GM18502 (cell line): ENCODE data around the gene IQGAP1.
"Not testable (repeated sequence)": the region's sequence is repeated elsewhere in the genome, so short reads cannot be mapped to it uniquely, and the experiment has no call there.

Experiments used
- ATAC-seq: cut with Tn5 transposase; IDR thresholded peaks from one replicate; pipeline ENCODE4 v1.9.1; 2021; ENCODE audit warnings: mild to moderate bottlenecking; ENCODE audit not compliant: unreplicated experiment, poor library complexity

The IQGAP1 gene

DNA sequence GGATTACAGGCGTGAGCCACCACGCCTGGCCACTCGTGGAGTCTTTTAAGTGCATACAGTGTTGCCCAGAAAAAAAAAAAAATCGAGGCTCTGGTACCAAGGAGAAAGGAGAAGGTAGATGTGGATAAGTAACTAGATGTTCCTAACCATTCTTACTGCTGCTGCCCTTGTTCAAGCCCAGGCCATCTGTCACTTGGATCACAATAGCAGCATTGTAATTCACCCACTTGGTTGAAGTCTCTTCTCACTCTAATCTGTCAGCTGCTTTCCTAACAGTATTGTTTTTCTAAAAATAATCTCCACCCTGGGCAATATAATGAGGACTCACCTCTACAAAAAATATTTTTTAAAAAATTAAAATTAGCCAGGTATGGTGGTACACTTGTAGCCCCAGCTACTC, 83.7 kb downstream of the IQGAP1 start:
- no peak for ATAC-seq

DNA sequence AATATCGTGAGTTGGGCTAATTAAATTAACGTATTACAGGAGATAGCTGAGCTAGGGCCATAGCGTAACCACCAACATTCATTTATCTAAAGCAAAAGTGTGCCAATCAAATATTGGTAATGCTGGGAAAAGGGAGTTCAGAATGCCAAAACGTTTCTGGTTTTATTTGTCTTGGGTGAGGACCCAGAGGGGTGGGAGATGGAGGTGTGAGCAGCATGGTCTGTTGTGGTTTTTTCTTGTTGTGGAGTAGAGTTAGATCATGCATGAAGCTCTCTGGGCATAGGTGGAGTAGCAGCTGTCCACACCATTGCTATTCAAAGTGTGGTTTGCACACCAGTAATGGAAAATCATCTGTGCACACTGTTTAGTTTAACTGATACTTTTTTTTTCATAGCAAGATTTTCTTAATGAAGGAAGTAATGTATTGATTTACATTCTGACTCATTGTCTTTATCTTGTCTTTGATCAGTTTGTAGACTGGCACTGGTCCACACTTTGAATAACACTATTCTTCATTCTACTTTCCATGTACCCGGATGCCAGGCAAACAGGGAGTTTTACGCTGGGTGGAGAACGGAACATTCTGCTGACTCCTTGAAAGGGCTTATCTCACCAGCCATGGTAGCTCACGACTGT, 90.9 kb downstream of the IQGAP1 start:
- no peak for ATAC-seq

DNA sequence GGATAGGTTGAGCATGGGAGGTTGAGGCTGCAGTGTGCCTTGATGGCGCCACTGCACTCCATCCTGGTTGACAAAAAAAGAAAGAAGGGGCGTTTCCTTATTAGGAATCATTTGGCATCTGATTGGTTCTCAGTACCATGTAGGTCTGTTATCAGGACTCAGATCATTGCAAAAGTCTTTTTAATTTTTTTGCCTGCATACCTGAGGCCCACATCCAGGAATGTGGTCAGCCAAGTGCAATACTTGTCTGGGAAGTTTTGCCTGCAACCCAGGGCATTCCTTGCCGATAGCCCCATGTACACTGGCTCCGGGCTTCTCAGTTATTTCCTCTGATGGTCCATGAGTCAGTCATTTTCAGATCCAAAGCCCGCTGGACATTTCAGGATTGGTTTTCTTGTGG, 91.6 kb downstream of the IQGAP1 start:
- no peak for ATAC-seq

DNA sequence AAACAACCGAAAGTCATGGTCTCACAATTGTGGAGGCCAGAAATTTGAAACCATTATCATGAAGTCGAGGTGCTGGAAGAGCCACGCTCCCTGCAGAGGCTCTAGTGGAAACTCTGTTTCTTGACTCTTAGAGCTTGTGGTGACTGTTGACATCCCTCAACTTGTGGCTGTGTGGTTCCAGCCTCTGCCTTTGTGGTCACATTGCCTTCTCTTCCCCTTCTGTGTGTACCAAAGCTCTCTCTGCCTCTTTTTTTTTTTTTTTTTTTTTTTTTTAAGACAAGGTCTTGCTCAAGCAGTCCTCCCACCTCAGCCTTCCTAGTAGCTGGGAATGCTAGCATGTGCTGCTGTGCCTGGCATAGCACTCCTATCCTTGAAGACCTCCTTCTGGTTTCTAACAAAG, 93.0 kb downstream of the IQGAP1 start:
- no peak for ATAC-seq

DNA sequence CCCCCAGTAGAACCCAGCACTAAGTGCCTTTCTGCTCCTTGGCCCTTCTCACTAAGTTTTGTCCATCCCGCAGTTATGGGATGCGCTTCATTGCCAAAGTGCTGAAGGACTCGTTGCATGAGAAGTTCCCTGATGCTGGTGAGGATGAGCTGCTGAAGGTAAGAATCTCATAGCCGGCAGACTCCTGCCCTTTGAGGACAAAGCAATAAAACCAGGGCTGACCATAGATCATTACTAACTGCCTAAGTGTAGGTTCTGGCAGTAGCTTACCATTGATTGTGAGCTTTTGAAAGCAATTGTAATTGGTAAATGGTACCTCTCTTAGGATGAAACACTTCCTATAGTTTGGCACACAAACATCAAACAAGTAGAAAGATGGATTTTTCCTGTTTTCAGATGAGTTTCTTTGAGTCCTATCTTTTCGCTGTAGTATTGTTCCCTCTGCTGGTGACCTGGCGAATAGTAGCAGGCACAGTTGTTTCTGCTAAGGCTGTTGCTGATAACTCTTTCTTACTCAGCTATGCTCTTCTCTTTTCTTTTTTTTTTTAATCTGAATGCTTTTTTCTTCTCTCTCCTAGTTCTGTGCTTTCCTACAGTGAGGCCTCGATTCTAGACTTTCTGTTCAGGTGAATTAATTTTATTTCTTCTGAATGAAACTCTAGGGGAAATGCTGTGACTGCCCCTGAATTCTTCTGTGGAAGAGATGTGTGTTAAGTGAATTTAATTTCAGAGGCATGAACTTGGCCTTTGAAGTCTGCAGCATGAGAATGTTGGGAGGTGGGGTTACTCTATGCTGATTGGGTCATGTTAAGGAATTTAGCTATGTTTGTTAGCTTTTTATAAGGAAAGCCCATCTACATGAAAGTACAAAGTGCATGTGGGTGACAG, 94.3 kb downstream of the IQGAP1 start:
- ATAC-seq, result no peak

GRCh38 chr15:90483012-90483307, 94.9 kb downstream of the IQGAP1 start:
- ATAC-seq, result no peak

GRCh38 chr15:90483637-90484036, 95.6 kb downstream of the IQGAP1 start:
- no peak for ATAC-seq

- no peak for ATAC-seq
Measured at GRCh38 chr15:90487186-90487585, 99.1 kb downstream of the IQGAP1 start.

DNA sequence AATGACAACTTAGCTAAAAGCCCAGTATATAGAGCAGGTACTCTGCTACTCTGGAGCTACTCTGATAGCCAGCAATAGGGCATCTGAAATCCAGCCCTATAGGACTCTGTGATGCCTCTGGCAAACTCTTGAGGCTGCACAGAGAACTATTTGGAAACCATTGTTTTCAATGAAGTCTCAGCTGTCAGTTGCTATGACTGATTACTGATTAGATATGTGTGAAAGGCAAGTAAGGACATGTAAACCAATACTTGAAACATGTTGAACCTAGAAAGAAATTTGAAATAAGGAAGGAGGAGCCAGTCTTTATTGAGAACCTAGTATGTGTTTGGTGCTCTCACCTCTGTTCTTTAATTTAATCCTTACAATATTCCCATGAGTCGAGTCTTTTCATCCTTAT, 101.5 kb downstream of the IQGAP1 start:
- no peak for ATAC-seq

- ATAC-seq, result no peak
Measured at GRCh38 chr15:90489944-90490343, 101.9 kb downstream of the IQGAP1 start.

DNA sequence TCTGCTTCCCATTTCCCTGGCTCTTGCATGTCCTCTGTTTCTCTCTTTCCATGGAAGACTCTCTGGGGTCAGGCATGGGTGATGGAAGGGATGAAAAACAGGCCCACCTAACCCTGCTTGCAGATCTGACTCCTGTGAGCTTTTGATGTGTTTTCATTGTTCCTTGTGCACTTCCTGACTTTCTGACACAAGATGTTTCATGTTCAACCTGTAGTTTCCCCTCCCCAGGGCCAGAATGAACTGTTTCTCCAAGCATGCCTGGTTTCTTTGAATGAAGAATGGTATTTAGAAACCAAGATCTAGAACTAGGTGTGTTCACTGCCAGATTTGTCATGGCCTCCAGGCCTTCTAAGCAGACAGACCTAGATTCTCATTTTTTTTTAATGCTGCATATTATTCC, 105.6 kb downstream of the IQGAP1 start:
- ATAC-seq, result no peak

GRCh38 chr15:90495067-90495466, 107.0 kb downstream of the IQGAP1 start:
- no peak for ATAC-seq

- ATAC-seq, result no peak
Measured at GRCh38 chr15:90496791-90497190, 108.7 kb downstream of the IQGAP1 start.

- no peak for ATAC-seq
Measured at GRCh38 chr15:90497376-90497775, 109.3 kb downstream of the IQGAP1 start.

- no peak for ATAC-seq
Measured at GRCh38 chr15:90497912-90498311, 109.9 kb downstream of the IQGAP1 start.

- no peak for ATAC-seq
Measured at GRCh38 chr15:90500171-90500570, 112.1 kb downstream of the IQGAP1 start.

- no peak for ATAC-seq
Measured at GRCh38 chr15:90501898-90502297, 113.9 kb downstream of the IQGAP1 start.

DNA sequence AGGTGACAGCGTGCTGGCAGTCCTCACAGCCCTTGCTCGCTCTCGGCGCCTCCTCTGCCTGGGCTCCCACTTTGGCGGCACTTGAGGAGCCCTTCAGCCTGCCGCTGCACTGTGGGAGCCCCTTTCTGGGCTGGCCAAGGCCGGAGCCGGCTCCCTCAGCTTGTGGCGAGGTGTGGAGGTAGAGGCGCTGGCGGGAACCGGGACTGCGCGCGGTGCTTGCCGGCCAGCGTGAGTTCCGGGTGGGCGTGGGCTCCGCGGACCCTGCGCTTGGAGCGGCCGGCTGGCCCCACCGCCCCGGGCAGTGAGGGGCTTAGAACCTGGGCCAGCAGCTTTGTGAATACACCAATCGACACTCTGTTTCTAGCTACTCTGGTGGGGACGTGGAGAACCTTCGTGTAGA, 122.7 kb downstream of the IQGAP1 start:
- ATAC-seq, result not testable (repeated sequence)

- not testable (repeated sequence) for ATAC-seq
Measured at GRCh38 chr15:90511211-90511618, 123.2 kb downstream of the IQGAP1 start.

GRCh38 chr15:90512276-90512675, 124.2 kb downstream of the IQGAP1 start:
- no peak for ATAC-seq

DNA sequence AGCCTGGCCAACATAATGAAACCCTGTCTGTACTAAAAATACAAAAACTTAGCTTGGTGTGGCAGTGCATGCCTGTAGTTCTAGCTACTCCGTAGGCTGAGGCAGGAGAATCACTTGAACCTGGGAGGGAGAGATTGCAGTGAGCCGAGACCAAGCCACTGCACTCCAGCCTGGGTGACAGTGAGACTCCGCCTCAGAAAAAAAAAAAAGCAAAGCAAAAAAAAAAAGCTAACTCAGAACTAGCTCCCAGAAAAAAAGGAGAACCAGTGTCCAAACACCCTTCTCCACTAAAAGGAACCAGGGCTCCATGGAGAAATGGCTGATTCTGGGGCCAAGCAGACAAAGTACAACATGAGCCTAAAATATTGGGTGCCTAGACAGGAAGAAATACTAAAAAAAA, 124.9 kb downstream of the IQGAP1 start:
- no peak for ATAC-seq

DNA sequence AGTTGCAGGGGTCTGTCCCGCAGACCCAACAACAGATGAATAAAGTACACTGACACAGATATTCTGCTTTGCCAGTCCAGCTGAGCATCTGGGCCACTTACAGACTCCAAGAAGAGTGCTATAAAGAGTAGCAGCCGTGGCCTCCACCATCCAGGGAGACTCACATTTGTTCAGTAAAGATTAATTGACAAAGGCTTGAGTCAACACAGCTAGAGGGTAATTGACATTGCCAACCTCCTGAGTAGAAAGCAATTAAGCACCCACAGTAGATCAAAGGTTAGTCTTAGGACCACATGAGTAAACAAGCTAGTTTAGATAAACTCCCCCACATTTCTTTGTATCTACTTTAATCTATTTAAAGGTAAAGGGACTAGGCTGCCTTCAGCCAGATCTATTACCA, 125.4 kb downstream of the IQGAP1 start:
- ATAC-seq, result no peak
